GM15510 (cell line): ENCODE measurements around the gene RANBP17.

Source experiments
- POLR2A ChIP-seq: IDR thresholded peaks from 3 replicates; pipeline ENCODE4 v1.6.1; 2011; ENCODE audit warnings: borderline replicate concordance; ENCODE audit not compliant: insufficient read length; ENCODE audit errors: extremely low read depth

Gene RANBP17

GRCh38 chr5:171024084-171024483, 162.3 kb downstream of the RANBP17 start:
- TF ChIP-seq POLR2A = no peak

GRCh38 chr5:171029401-171029800, 167.6 kb downstream of the RANBP17 start:
- no peak for TF ChIP-seq POLR2A

DNA sequence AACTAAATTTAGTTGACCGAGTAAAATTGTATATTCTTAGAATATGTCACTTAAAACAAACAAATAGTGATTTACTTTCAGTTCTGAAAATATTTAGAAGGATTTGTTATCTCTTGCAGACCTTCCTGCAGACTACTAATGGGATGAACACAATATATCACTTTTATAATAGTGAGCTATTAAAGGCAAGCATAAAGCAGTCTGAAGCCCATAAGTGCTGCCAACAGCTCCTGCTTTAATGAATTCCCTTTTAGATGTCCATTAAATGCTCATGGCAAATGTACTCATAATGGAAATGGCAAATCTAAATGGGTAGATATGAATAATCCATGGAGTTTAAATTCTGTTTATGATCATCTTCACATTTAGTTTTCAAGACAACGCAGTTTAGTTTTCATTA, 170.2 kb downstream of the RANBP17 start:
- TF ChIP-seq POLR2A = no peak

DNA sequence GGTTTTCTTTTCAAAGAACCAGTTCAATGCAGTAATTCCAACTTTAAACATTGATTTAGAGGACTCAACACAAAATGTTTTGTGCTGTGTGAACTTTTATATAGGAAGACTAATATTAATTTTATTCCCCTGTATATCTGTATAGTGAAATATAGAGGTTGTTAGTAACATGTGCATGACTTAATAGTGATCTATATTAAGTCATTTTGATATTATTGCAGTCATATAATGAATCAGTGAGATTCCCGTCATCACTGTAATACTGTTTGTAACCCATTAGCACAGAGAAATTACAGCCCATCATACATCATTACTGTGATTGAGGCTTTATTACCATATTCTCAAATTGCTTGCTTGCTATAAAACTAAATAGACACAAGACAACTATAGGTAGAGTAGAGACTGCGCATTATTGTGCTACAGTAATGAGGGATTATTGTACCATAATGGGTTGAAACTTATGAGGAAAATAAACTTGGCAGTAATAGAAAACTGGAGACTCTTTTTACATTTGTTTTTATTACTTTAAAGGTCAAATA, 170.7 kb downstream of the RANBP17 start:
- no peak for TF ChIP-seq POLR2A

- no peak for TF ChIP-seq POLR2A
Observed at GRCh38 chr5:171050916-171051315, 189.1 kb downstream of the RANBP17 start.

GRCh38 chr5:171055875-171056454, 194.1 kb downstream of the RANBP17 start:
- no peak for TF ChIP-seq POLR2A

- no peak for TF ChIP-seq POLR2A
Observed at GRCh38 chr5:171067540-171068130, 205.8 kb downstream of the RANBP17 start.

DNA sequence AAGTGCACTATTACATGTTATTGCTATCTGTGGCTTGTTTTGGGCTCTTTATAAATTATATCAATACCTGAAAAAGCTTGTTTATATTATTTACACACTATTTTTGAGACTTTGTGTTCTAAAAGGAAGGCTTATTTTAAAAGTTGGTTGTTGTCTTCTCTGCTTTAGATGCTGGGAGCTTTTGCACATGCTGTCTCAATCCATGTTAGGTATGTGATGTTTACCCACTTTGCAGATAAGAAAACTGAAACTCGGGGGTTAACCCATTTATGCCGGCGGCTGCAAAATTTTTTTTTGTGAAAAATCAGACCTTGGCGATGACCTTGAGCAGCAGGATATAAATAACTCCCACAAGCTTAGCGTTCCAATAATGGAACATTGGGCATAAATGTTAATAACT, 212.9 kb downstream of the RANBP17 start:
- TF ChIP-seq POLR2A = no peak

DNA sequence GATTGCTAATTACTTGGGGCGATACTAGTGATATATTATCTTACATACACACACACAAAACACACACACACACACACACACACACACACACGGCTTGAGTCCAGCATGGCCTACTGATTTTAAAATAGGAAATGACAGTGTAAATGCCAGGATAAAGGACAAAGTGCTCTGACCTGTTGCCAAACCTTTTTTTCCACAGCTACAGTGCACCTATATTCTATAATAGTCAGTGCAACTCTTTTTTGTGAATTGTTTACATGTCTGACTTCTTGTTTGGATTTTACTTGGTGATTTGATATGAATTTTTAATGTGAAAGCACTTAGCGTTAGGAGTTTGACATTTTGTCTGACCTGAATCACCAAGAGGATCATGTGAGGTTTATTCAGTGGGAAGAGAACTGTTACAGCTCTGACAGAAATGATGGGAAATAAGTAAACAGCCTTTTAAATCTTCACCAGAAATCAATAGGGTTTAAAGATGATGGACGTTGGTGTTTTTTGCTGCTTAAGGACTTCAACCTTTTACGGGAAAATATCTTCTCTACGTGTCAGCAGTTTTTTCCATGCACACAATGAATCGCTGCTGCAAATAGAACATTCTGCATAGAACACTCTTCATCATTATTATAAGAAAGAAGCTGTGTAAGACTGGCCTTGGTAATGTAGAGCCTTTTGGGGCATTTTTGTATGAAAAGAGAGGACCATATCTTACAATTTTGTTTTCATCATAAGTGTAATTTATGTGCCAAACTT, 218.5 kb downstream of the RANBP17 start:
- no peak for TF ChIP-seq POLR2A

GRCh38 chr5:171081319-171081718, 219.5 kb downstream of the RANBP17 start:
- TF ChIP-seq POLR2A = no peak

DNA sequence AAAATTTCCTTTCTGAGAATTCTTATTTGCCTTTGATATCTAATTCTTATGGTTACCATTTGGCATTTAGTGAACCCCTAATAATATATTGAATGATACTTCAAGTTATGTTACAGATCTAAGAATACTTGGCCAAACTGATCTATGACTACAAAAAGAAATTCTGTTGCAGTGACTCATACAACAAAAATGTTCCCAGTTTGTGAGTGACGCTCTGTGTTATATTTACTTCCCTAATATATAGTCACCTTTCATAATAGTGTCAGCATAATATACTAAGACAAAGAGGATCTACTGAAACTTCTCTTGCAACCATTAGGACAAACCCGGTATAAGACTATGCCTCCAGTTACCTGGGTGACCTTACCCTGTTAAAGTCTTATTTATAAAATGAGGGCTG, 230.4 kb downstream of the RANBP17 start:
- TF ChIP-seq POLR2A = no peak

GRCh38 chr5:171093598-171093997, 231.8 kb downstream of the RANBP17 start:
- TF ChIP-seq POLR2A = no peak

- no peak for TF ChIP-seq POLR2A
Observed at GRCh38 chr5:171094356-171094755, 232.5 kb downstream of the RANBP17 start.

DNA sequence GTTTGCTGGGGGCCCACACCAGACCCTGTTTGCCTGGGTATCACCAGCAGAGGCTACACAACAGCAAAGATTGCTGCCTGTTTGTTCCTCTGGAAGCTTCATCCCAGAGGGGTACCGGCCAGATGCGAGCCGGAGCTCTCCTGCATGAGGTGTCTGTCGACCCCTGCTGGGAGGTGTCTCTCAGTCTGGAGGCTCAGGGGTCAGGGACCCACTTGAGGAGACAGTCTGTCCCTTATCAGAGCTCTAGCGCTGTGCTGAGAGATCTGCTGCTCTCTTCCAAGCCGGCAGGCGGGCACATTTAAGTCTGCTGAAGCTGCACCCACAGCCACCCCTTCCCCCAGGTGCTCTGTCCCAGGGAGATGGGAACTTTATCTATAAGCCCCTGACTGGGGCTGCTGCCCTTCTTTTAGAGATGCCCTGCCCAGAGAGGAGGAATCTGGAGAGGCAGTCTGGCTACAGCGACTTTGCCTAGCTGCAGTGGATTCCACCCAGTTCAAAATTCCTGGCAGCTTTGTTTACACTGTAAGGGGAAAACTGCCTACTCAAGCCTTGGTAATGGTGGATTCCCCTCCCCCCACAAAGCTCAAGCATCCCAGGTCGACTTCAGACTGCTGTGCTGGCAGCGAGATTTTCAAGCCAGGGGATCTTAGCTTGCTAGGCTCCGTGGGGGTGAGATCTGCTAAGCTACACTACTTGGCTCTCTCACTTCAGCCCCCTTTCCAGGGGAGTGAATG, 241.2 kb downstream of the RANBP17 start:
- TF ChIP-seq POLR2A = no peak

- TF ChIP-seq POLR2A = no peak
Observed at GRCh38 chr5:171107669-171108068, 245.9 kb downstream of the RANBP17 start.
